WERI-Rb-1 (cell line): ENCODE measurements around the gene CD79A.

Source experiments
- DNase-seq: peaks from one replicate; pipeline ENCODE4 v3.0.0-alpha.2; 2020
- H3K27ac ChIP-seq: fragments of 250-450 bp; sonication (Bioruptor Pico); 2 replicates; pipeline ENCODE4 v1.5.1; 2020; ENCODE audit warnings: mild to moderate bottlenecking, moderate library complexity
- H3K27me3 ChIP-seq: fragments of 250-450 bp; sonication (Bioruptor Pico); 2 replicates; pipeline ENCODE4 v1.5.1; 2021; ENCODE audit warnings: mild to moderate bottlenecking, low read depth, moderate library complexity; ENCODE audit not compliant: insufficient read depth, severe bottlenecking
- H3K36me3 ChIP-seq: fragments of 250-450 bp; sonication (Bioruptor Pico); 2 replicates; pipeline ENCODE4 v1.5.1; 2020; ENCODE audit warnings: mild to moderate bottlenecking, moderate library complexity
- H3K4me3 ChIP-seq: 2 replicates; pipeline ENCODE4 v1.5.1; 2011; ENCODE audit warnings: low read depth, mild to moderate bottlenecking, control low read depth, low read length
- H3K9me3 ChIP-seq: fragments of 250-450 bp; sonication (Bioruptor Pico); 2 replicates; pipeline ENCODE4 v1.5.1; 2021; ENCODE audit warnings: mild to moderate bottlenecking, moderate library complexity; ENCODE audit not compliant: severe bottlenecking
- TF ChIP-seq, protein P1 (sequence below): IDR thresholded peaks from 2 replicates; pipeline ENCODE4 v1.5.1; 2011; ENCODE audit warnings: low read depth, mild to moderate bottlenecking, control low read depth, inconsistent platforms, low read length

The CD79A gene

DNA sequence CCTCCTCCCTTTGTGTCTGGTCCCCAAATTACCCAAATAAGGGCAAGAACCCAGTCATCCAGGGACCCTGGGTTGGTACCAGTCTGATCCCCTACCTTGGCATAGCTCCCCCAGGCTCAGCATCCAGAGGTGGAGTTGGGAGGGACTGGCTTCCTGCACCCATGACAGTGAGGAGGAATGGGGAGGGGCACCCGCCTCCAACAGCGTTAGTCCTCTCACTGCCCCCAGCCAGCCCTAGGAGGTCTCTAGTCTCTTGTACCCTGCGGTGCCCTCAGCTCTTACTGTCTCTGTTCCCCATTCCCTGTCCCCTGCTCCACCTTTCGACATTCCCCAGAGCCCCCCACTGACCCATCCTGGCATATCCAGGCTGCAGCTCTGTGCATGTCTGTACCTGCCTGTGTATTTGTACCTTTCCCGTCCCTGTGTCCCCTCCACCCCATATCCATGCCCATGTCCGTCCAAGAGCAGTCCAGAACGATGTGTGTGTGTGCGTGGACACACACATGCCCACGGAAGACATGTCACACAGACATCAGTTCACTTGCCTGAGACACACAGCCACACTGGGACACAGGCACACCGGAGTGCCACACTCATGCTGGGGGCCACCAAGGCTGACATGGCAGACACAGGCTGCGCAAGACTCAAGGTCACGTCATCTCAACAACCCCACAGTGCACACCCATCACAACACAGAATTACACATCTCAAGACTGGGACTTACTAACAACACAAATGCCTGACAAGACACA lies 33.3 kb downstream of the CD79A start:
- TF ChIP-seq, protein P1, sequence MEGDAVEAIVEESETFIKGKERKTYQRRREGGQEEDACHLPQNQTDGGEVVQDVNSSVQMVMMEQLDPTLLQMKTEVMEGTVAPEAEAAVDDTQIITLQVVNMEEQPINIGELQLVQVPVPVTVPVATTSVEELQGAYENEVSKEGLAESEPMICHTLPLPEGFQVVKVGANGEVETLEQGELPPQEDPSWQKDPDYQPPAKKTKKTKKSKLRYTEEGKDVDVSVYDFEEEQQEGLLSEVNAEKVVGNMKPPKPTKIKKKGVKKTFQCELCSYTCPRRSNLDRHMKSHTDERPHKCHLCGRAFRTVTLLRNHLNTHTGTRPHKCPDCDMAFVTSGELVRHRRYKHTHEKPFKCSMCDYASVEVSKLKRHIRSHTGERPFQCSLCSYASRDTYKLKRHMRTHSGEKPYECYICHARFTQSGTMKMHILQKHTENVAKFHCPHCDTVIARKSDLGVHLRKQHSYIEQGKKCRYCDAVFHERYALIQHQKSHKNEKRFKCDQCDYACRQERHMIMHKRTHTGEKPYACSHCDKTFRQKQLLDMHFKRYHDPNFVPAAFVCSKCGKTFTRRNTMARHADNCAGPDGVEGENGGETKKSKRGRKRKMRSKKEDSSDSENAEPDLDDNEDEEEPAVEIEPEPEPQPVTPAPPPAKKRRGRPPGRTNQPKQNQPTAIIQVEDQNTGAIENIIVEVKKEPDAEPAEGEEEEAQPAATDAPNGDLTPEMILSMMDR, result no peak
- Histone ChIP-seq H3K4me3 (no peak overlapping the region), H3K27me3 (peaks cover 32% of the 10 kb centered on the region), H3K9me3 (no peaks in the 10 kb centered on the region), H3K36me3 (peaks cover 5% of the 10 kb centered on the region), H3K27ac (no peak overlapping the region)
- no peak for DNase-seq

DNA sequence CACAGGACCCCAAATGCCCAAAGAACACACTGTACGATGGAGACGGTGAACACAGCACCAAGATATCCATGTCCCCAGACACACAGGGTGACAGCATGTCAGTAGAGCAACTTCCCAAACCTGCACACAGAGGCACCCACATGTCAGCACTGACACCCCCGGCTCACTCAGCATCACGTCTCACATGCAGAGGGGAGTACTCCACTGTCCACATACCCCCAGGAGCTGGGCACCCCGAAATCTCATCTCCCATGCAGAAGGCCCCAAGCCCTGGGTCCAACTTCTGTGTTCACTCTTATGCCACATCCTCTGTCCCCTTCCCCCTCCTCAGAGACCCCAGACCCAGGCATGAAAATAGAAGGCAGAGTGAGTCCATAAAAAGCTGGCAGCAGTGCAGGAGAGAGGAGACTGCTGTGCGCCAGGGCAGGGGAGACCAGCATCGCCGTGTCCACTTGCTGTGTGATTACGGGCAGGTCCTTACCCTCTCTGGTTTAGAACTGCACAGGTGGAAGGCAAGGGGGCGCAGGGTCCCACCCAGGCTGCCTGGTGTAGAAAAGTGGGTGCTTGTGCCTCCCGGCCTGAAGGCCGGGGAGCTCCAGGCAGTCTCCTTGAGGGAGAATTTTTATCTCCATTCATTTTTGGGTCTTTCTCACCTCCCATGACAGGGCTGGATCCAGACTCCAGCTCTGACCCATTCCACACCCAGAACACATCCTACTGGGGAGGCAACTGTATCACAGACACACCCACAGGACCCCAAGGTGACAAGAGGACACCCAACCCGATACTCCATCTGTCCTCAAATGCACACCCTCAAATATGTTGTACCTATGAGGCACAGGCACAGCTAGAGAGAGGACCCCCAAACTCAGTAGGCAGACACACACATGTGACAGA lies 34.2 kb downstream of the CD79A start:
- no peak overlapping the region for H3K4me3 ChIP-seq
- H3K36me3 ChIP-seq, result no peaks in the 10 kb centered on the region
- H3K9me3 ChIP-seq, result no peaks in the 10 kb centered on the region
- TF ChIP-seq, protein P1, result no peak
- no peak overlapping the region for H3K27ac ChIP-seq
- DNase-seq, result no peak
- H3K27me3 ChIP-seq, result peaks cover 38% of the 10 kb centered on the region

DNA sequence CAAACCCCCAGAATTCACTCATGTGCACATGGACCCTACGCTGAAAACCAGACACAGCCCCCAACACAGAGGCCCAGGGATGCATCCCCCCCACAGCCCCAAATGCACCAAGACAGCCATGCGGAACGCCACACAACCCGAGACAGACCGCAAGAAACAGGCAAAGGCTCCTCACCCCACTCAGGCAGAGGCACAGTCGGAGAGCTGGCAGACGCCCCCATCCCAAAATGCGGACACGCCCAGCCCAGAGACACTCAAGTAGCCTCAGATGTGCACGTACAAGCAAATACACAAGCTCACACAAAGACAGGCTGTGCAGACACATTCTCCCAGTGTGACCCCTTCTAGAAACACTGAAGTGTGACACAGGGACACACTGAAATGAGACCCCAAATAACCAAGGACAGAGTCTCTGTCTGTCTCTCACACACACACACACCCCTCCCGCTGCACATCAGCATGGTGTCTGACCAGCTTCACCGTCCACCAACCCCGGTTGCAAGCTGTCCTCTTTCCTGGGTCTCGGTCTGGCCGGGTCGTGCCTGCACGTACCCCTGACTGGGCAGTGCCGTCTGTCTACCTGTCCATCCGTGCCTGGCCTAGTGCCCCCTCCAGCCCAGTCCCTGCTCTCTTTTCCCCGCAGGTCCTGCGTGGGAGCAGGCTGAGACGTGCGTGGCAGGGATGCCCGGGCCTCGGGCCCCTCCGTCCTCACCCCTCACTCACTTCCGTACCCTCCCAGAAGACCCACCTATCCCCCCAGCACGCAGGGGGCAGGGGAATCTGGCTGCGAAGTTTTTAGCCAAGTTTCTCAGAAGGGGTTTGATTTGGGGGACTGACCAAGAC lies 35.0 kb downstream of the CD79A start:
- TF ChIP-seq, protein P1, result no peak

GRCh38 chr19:41912899-41913537 lies 35.9 kb downstream of the CD79A start:
- Histone ChIP-seq H3K27me3 (peaks cover 39% of the 10 kb centered on the region), H3K4me3 (no peak overlapping the region), H3K36me3 (no peaks in the 10 kb centered on the region), H3K27ac (no peak overlapping the region), H3K9me3 (no peaks in the 10 kb centered on the region)
- DNase-seq, result no peak
- TF ChIP-seq, protein P1, result no peak

More for the DNA sequence above, 35.0 kb downstream of the CD79A start:
- DNase-seq, result no peak
- H3K27ac ChIP-seq, result no peak overlapping the region
- H3K27me3 ChIP-seq, result peaks cover 39% of the 10 kb centered on the region
- H3K9me3 ChIP-seq, result no peaks in the 10 kb centered on the region
- H3K36me3 ChIP-seq, result no peaks in the 10 kb centered on the region
- H3K4me3 ChIP-seq, result no peak overlapping the region
